Iris pigment epithelial cell (primary cell): ENCODE measurements around the gene KRTAP4-12.
"Not testable (repeated sequence)": the region's sequence is repeated elsewhere in the genome, so short reads cannot be mapped to it uniquely, and the experiment has no call there.

Source experiments
- DNase-seq: peaks from one replicate; pipeline ENCODE4 v3.0.0-alpha.2; 2011; ENCODE audit warnings: low read depth

Gene KRTAP4-12

GRCh38 chr17:41126412-41126811, 2.4 kb upstream of the KRTAP4-12 start:
- DNase-seq: no peak

GRCh38 chr17:41125064-41125463, 1.1 kb upstream of the KRTAP4-12 start:
- DNase-seq: no peak

GRCh38 chr17:41123292-41123990, 541 bp downstream of the KRTAP4-12 start:
- not testable (repeated sequence) for DNase-seq

DNA sequence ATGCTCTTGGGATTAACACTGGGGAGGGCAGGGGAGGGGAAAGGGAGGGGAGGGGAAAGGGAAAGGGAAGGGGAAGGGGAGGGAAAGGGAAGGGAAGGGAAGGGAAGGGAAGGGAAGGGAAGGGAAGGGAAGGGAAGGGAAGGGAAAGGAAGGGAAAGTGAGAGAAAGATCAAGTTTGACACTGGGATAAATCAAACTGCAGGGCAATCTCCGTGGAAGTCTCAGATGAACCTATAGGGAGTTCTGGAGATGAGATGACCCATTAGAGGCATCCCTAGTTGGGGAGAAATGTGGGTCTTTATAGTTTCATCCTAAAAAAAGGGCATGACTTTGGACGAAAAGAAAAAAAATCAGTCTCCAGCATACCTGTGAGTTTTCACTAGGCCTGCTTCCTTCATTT, 2.2 kb downstream of the KRTAP4-12 start:
- no peak for DNase-seq

- not testable (repeated sequence) for DNase-seq
Observed at GRCh38 chr17:41119696-41120690, 4.0 kb downstream of the KRTAP4-12 start.

DNA sequence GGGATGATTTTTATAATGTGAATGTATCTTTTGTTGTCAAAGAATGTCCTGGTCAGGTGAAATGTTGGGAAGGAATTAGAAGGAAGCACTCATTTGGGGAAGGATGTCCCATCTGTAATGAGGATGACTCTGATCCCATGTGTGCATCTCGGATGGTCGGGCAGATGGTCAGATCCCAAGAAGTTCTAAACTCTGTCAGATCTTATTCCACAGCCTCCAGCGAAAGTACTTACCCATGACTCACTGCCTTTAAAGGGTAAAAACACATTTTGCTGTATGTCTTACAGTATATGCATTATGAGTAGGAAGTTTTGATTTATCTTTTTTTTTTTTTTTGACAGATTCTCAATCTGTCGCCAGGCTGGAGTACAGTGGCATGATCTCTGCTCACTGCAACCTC, 5.3 kb downstream of the KRTAP4-12 start:
- no peak for DNase-seq

DNA sequence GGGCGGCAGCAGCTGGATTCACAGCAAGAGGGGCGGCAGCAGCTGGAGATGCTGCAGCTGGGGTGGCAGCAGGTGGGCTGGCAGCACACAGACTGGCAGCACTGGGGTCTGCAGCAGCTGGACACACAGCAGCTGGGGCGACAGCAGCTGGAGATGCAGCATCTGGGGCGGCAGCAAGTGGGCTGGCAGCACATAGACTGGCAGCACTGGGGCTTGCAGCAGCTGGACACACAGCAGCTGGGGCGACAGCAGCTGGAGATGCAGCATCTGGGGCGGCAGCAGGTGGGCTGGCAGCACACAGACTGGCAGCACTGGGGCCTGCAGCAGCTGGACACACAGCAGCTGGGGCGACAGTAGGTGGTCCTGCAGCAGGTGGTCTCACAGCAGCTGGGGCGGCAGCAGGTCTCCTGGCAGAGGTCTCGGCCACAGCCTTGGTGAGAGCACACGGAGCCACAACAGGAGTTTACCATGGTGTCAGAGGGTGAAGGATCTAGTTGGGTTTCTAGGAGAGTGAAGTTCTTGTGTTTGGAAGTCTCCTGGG, 6.1 kb downstream of the KRTAP4-12 start, which contains the start of gene KRTAP4-11:
KRTAP4-11 (minus strand) TSS at position 528 of the 541 bp plus-strand sequence; CDS start at position 470, 58 bp downstream.
- not testable (repeated sequence) for DNase-seq

DNA sequence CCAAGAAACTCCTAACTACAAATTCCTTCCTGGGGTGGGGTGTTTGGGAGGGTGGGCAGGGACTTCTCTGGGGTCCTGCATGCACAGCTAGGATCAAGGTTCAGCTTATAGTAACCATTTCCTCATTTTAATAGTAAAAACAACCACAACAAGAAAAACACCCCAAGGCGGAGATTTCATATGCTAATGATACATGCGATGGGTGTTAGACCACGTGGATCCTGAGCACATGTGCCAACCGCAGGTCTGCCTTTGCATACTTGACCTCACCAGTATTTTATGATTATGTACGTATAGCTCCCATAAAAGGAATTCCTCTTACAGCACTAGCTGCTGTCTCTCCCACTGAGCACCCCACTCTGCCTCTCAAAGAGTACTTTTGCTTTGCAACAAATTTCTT, 7.7 kb downstream of the KRTAP4-12 start:
- DNase-seq: no peak

- no peak for DNase-seq
Observed at GRCh38 chr17:41111151-41111885, 12.7 kb downstream of the KRTAP4-12 start.

DNA sequence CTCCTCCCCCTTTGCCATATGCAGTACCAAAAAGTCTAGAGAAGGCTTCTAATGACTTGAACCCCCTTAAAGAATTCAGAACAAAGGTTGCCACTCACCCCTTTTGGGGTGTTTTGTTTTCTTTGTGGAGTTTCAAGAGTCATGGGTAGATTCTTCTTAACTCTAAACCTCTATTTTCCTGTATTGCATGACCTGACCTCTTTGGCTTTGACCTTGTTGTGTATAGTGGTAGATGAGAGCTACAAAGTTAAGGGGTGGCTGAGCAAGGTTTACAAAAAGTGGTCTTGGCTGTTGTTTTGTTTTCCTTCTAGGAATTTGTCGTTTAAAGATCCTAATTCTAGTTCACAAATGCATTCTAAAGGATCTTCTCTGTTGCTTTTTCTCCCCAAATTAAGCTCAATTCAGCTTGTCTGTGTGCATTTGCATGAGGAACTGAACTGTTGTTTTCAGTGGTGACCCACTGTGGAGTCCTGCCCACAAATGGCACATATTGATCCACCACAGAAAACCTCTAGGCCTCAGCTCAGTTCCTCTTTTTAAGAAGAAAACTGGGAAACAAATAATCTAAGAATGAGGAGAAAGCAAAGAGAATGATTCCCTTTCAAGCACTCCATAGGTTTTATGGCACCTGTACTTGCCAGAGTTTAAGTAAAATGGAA, 15.1 kb downstream of the KRTAP4-12 start:
- not testable (repeated sequence) for DNase-seq

DNA sequence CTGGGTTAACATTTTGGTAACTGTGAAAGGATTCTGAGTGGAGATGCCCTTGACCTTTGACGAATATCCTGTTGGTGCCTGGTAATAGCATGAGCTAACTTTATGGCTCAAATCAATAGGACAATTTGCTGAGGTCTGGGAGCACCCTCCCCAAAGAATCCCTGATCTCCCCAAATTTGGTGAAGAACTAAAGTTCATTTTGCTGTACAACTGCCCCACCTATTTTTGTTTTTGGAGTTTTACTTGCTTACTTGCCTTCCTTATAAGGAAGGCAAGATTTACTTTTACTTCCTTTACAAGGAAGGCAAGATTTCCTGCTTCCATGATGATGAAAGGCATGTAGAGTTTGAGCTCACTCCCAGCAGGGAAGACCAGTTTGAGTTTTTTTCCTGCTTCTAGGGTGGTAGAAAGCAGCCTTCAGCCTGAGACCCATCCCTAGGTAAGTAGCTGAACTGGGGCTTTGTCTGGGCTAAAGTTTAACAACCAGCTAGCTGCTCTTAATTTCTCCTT, 16.0 kb downstream of the KRTAP4-12 start:
- DNase-seq: no peak

DNA sequence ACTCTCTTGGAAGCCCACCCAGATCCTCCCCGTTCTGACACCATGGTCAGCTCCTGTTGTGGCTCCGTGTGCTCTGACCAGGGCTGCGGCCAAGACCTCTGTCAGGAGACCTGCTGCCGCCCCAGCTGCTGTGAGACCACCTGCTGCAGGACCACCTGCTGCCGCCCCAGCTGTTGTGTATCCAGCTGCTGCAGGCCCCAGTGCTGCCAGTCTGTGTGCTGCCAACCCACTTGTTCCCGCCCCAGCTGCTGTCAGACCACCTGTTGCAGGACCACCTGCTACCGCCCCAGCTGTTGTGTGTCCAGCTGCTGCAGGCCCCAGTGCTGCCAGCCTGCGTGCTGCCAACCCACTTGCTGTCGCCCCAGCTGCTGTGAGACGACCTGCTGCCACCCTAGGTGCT, 18.6 kb downstream of the KRTAP4-12 start, which contains the start of gene KRTAP4-9:
KRTAP4-9 (plus strand) TSS at position 43 of the 400 bp plus-strand sequence; CDS start at position 43, 0 bp downstream.
- DNase-seq: not testable (repeated sequence)

GRCh38 chr17:41104386-41105038, 19.5 kb downstream of the KRTAP4-12 start:
- DNase-seq: peak; percentile 70

DNA sequence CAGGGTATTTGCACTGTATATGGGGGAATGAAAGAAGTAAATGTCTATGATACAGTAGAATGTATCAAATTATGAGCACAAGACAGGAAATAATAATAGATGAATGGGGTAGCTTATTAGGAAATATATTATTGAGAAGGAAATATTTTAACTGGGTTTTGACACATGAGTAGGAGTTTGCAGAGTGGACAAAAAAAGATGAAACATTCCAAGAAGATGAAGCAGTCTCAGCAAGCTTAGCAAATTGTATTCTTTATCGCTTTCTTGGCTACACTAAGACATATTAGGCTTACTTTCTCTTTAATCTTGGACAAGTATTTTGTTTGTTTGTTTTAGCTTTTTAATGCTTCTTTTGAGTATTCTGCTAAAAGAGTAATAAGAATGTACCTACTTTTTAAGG, 20.1 kb downstream of the KRTAP4-12 start:
- DNase-seq: peak; percentile 27

DNA sequence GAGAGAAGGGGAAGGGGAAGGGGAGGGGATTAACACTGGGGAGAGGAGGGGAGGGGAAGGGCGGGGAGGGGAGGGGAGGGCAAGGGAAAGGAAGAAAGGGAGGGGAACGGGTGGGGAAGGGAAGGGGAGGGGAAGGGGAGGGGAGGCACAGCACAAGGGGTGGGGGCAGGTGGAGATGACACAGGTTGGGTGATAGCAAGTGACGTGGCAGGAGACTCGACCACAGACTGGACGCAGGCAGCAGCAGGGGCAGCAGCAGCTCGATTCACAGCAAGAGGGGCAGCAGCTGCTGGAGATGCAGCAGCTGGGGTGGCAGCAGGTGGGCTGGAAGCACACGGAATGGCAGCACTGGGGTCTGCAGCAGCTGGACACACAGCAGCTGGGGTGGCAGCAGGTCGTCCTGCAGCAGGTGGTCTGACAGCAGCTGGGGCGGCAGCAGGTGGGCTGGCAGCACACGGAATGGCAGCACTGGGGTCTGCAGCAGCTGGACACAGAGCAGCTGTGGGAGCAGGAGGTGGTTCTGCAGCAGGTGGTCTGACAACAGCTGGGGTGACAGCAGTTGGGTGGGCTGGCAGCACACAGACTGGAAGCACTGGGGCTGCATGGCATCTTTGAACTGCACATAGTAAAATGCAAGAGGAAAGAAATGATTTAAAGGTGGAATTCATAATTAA, 22.3 kb downstream of the KRTAP4-12 start, which contains the start of gene KRTAP4-16:
KRTAP4-16 (minus strand) TSS at position 624 of the 674 bp plus-strand sequence; CDS start at position 624, 0 bp downstream.
- DNase-seq: no peak

DNA sequence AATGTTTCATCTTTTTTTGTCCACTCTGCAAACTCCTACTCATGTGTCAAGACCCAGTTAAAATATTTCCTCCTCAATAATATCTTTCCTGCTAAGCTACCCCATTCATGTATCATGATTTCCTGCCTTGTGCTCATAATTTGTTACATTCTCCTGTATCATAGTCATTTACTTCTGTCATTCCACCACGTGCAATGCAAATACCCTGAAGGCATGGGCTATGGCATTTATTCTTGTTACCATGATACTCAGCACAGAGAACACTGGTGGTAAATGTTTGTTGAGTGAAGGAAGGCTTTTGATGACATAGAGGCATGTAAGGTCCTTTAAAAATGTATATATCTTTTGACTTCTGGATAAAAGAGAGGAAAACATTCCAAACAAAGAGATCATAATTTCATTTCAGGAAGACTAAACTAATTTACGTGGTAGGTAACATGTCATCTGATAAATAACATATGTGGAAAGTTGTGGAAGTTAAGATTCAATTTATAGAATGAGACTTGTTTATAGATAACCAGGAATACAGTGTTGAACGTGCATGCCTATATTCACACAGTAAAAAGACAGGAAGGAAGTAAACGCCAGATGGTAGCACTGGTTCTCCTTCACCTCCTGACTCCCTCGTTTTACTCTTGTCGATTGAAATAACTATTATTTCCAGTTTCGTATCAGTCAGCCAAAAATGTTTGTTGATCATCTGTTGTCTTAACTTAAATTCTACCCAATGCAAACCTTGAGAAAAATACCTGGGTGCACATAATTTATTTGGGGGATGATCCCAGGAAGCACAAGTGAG, 24.1 kb downstream of the KRTAP4-12 start:
- peak; percentile 63 for DNase-seq

DNA sequence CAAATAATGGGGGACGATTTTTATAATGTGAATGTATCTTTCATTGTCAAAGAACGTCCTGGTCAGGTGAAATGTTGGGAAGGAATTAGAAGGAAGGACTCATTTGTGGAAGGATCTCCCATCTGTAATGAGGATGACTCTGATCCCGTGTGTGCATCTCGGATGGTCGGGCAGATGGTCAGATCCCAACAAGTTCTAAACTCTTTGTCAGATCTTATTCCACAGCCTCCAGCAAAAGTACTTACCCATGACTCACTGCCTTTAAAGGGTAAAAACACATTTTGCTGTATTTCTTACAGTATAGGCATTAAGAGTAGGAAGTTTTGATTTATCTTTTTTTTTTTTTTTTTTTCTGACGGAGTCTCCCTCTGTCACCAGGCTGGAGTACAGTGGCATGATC, 25.5 kb downstream of the KRTAP4-12 start:
- peak; percentile 40 for DNase-seq

DNA sequence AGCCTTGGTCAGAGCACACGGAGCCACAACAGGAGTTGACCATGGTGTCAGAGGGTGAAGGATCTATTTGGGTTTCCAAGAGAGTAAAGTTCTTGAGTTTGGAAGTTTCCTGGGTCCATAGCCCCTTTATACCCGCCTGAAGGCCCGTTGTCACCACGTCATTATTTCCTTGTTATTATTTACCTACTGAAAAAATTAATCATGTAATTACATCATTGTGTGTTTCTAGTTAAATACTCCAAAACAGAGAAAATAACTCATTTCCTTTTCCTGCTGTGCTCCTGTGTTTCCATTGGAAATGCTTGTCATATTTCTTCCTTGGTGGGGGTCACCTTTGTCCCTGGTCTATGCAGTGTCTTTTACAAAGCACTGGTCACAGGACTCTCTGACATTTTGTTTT, 25.9 kb downstream of the KRTAP4-12 start, which contains the start of gene KRTAP4-8:
KRTAP4-8 (minus strand) TSS at position 101 of the 400 bp plus-strand sequence; CDS start at position 43, 58 bp downstream.
- no peak for DNase-seq

DNA sequence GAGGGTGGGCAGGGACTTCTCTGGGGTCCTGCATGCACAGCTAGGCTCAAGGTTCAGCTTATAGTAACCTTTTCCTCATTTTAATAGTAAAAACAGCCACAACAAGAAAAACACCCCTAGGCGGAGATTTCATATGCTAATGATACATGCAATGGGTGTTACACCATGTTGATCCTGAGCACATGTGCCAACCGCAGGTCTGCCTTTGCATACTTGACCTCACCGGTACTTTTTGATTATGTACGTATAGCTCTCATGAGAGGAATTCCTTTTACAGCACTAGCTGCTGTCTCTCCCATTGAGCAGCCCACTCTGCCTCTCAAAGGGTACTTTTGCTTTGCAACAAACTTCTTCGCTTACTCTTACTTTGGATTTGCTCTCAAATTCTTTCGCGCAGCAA, 27.9 kb downstream of the KRTAP4-12 start:
- DNase-seq: no peak
